HCT116 (cell line): ENCODE measurements around the gene BRAT1. TPM values are rescaled to one million over a fixed set of nuclear protein-coding genes. Genes with fewer than 3 reads are reported as not detected.

Experiments
- ATAC-seq: fragments of 200-7000 bp; cut with Tn5 transposase; 2 replicates; pipeline ENCODE4 v1.9.1; 2020; ENCODE audit warnings: mild to moderate bottlenecking, moderate library complexity
- BruUV-seq: library from RNA; stranded (reverse); fragments of 400-500 nt; replicated peaks from 2 replicates; lab custom pipeline; 2021; lab: Mats Ljungman, UMichigan
- CTCF ChIA-PET: fragments of 300-600 bp; sonication (Branson Sonifier 250); formaldehyde crosslinking; loops from one replicate; lab custom pipeline; 2021; ENCODE audit warnings: antibody characterized with exemption; lab: Charles Lee
- POLR2A ChIA-PET: fragments of 300-600, 350-600 bp; sonication (Branson Sonifier 250); formaldehyde crosslinking; loops from one replicate; lab custom pipeline; 2021; ENCODE audit warnings: antibody characterized with exemption; lab: Charles Lee
- RAD21 ChIA-PET, 2 experiments: fragments of 300-600 bp; sonication (Branson Sonifier 250); formaldehyde crosslinking; loops; one replicate each; lab custom pipeline; 2023; ENCODE audit warnings: low total read pairs in 2 of 2; ENCODE audit not compliant: uncharacterized antibody in 2 of 2, unreplicated experiment in 2 of 2, low non-redundant PET in 1 of 2; lab: Charles Lee
- DNase-seq: peaks from one replicate; pipeline ENCODE4 v3.0.0-alpha.2; 2010; ENCODE audit warnings: low read depth, low spot score
- H2AFZ ChIP-seq: fragments of 200-600 bp; shearing (Covaris generic), sonication (generic); 2 replicates; pipeline ENCODE4 v1.6.1; 2017; ENCODE audit warnings: low read depth, mixed run types, mixed read lengths, antibody characterized with exemption, low read length; ENCODE audit not compliant: poor library complexity, severe bottlenecking
- H3K27ac ChIP-seq: 2 replicates; pipeline ENCODE4 v1.5.1; 2012; ENCODE audit warnings: low read depth, low read length
- H3K27me3 ChIP-seq: fragments of 200-600 bp; sonication (generic); 2 replicates; pipeline ENCODE4 v1.6.1; 2016; ENCODE audit warnings: mixed run types, low read length, mixed read lengths; ENCODE audit not compliant: insufficient read depth
- H3K36me3 ChIP-seq, 2 experiments: fragments of 200-500 bp in 1 of 2; fragments of 200-600 bp in 1 of 2; sonication (Bioruptor generic) in 1 of 2; sonication (generic) in 1 of 2; 2 replicates each; pipeline versions ENCODE4 v1.5.1 to v1.6.1; 2014 to 2016; ENCODE audit warnings: low read length in 2 of 2, inconsistent platforms in 1 of 2, mixed read lengths in 1 of 2, mixed run types in 1 of 2; ENCODE audit not compliant: insufficient read depth in 2 of 2, control insufficient read depth in 1 of 2
- H3K4me1 ChIP-seq, 2 experiments: fragments of 200-600 bp in 1 of 2; sonication (generic) in 1 of 2; 2 replicates each; pipeline versions ENCODE4 v1.5.1 to v1.6.1; 2012 to 2017; ENCODE audit warnings: low read length in 2 of 2, inconsistent platforms in 1 of 2, mild to moderate bottlenecking in 1 of 2, mixed read lengths in 1 of 2, mixed run types in 1 of 2, moderate library complexity in 1 of 2; ENCODE audit not compliant: insufficient read depth in 2 of 2, control insufficient read depth in 1 of 2
- H3K4me2 ChIP-seq: fragments of 200-600 bp; sonication (generic); 2 replicates; pipeline ENCODE4 v1.6.1; 2017; ENCODE audit warnings: mixed run types, low read length, mixed read lengths
- H3K4me3 ChIP-seq, 2 experiments: fragments of 200-600 bp in 1 of 2; sonication (generic) in 1 of 2; replicated peaks in 1 of 2; 2 replicates each; pipeline ENCODE4 v1.5.1; 2011 to 2016; ENCODE audit warnings: low read length in 2 of 2, control low read depth in 1 of 2, low read depth in 1 of 2, mild to moderate bottlenecking in 1 of 2, mixed read lengths in 1 of 2, mixed run types in 1 of 2
- H3K79me2 ChIP-seq: fragments of 200-600 bp; sonication (generic); 2 replicates; pipeline ENCODE4 v1.6.1; 2017; ENCODE audit warnings: mild to moderate bottlenecking, mixed run types, low read length, moderate library complexity, mixed read lengths; ENCODE audit not compliant: insufficient read depth
- H3K9ac ChIP-seq: fragments of 200-600 bp; sonication (generic); 2 replicates; pipeline ENCODE4 v1.6.1; 2016; ENCODE audit warnings: low read length, mixed read lengths
- H3K9me2 ChIP-seq: fragments of 200-600 bp; sonication (generic), shearing (Covaris generic); 2 replicates; pipeline ENCODE4 v1.6.1; 2017; ENCODE audit warnings: mixed run types, mild to moderate bottlenecking, moderate library complexity; ENCODE audit not compliant: insufficient read depth
- H3K9me3 ChIP-seq, 2 experiments: fragments of 200-500 bp in 1 of 2; fragments of 200-600 bp in 1 of 2; sonication (Bioruptor generic) in 1 of 2; sonication (generic) in 1 of 2; 2 replicates each; pipeline ENCODE4 v1.6.1; 2014 to 2017; ENCODE audit warnings: low read length in 2 of 2, mixed read lengths in 2 of 2, inconsistent platforms in 1 of 2, low read depth in 1 of 2, mild to moderate bottlenecking in 1 of 2, mixed run types in 1 of 2, moderate library complexity in 1 of 2; ENCODE audit not compliant: control insufficient read depth in 1 of 2, insufficient read depth in 1 of 2
- H4K20me1 ChIP-seq: fragments of 200-600 bp; sonication (generic), shearing (Covaris generic); 2 replicates; pipeline ENCODE4 v1.6.1; 2017; ENCODE audit warnings: mixed run types, mild to moderate bottlenecking, moderate library complexity; ENCODE audit not compliant: insufficient read depth
- ATF3 ChIP-seq: IDR thresholded peaks from 2 replicates; pipeline ENCODE4 v1.6.1; 2012
- CTCF ChIP-seq, 3 experiments: fragments of 200-600 bp in 1 of 3; sonication (generic) in 1 of 3; IDR thresholded peaks in 2 of 3; conservative IDR thresholded peaks in 1 of 3; 2 replicates each; pipeline ENCODE4 v1.5.1; 2012 to 2017; ENCODE audit warnings: low read depth in 2 of 3, low read length in 2 of 3, antibody characterized with exemption in 1 of 3, borderline replicate concordance in 1 of 3, control low read depth in 1 of 3, mild to moderate bottlenecking in 1 of 3, mixed read lengths in 1 of 3, mixed run types in 1 of 3, moderate library complexity in 1 of 3; ENCODE audit not compliant: insufficient read depth in 1 of 3
- EGR1 ChIP-seq: IDR thresholded peaks from 2 replicates; pipeline ENCODE4 v1.6.1; 2012; ENCODE audit warnings: low read depth
- ELF1 ChIP-seq: IDR thresholded peaks from 2 replicates; pipeline ENCODE4 v1.6.1; 2012; ENCODE audit warnings: low read depth, borderline replicate concordance
- EZH2phosphoT487 ChIP-seq: fragments of 200-600 bp; IDR thresholded peaks from 2 replicates; pipeline ENCODE4 v1.6.1; 2018; ENCODE audit warnings: antibody characterized with exemption, borderline replicate concordance
- FOSL1 ChIP-seq: IDR thresholded peaks from 2 replicates; pipeline ENCODE4 v1.6.1; 2012; ENCODE audit warnings: low read depth
- JUND ChIP-seq: IDR thresholded peaks from 2 replicates; pipeline ENCODE4 v1.6.1; 2012
- MAX ChIP-seq: IDR thresholded peaks from 2 replicates; pipeline ENCODE4 v1.6.1; 2012
- RAD21 ChIP-seq: IDR thresholded peaks from 2 replicates; pipeline ENCODE4 v1.6.1; 2012; ENCODE audit warnings: low read depth, mild to moderate bottlenecking
- REST ChIP-seq: IDR thresholded peaks from 2 replicates; pipeline ENCODE4 v1.6.1; 2012; ENCODE audit warnings: low read depth
- SP1 ChIP-seq: IDR thresholded peaks from 2 replicates; pipeline ENCODE4 v1.6.1; 2012; ENCODE audit warnings: low read depth
- TCF7L2 ChIP-seq: IDR thresholded peaks from 2 replicates; pipeline ENCODE4 v1.7.0; 2011; ENCODE audit warnings: borderline replicate concordance, inconsistent platforms; ENCODE audit not compliant: insufficient read depth, insufficient read length; ENCODE audit errors: extremely low read depth
- ZNF274 ChIP-seq: fragments of 200-500 bp; sonication (Bioruptor generic); IDR thresholded peaks from 2 replicates; pipeline ENCODE4 v1.6.1; 2014; ENCODE audit warnings: mild to moderate bottlenecking, low read depth, low read length, inconsistent platforms
- intact Hi-C: fragments of 100-400 bp; cut with micrococcal nuclease; formaldehyde crosslinking; loops from 2 replicates; pipeline ENCODE4 v1.10.0; 2022
- total RNA-seq: library from RNA; stranded (reverse); gene quantifications from one replicate; pipeline ENCODE4 v1.2.1, GENCODE V29; 2021; ENCODE audit not compliant: unreplicated experiment

Gene BRAT1
- total RNA-seq, 1 experiment from 2014 or later, result 47.6 TPM

- no TSS peak for BruUV-seq
- no peaks in the 10 kb centered on the region for H3K27me3 ChIP-seq
- no peaks in the 10 kb centered on the region for H3K9me2 ChIP-seq
- ChIA-PET RAD21 (no interaction called here), CTCF (no interaction called here), POLR2A (no interaction called here)
- DNase-seq (no peak), ATAC-seq (no peak)
- H3K4me2 ChIP-seq, result no peak overlapping the region
- H3K4me1 ChIP-seq, result no peaks in the 10 kb centered on the region; a peak in 1 of 4 replicates
- no peaks in the 10 kb centered on the region for H3K9me3 ChIP-seq
- H3K4me3 ChIP-seq, result no peak overlapping the region
- no peaks in the 10 kb centered on the region for H3K36me3 ChIP-seq
- no peak overlapping the region for H2AFZ ChIP-seq
- no peak overlapping the region for H3K9ac ChIP-seq
- H3K79me2 ChIP-seq, result no peaks in the 10 kb centered on the region
- H4K20me1 ChIP-seq, result no peaks in the 10 kb centered on the region
- TF ChIP-seq EGR1 (no peak), REST (no peak), TCF7L2 (no peak), ELF1 (no peak), ATF3 (no peak), SP1 (no peak), FOSL1 (no peak), CTCF (IDR thresholded peaks at IDR 0.05 in 2 of 3, conservative IDR thresholded peaks at IDR 0.05 in 1 of 3; ENCODE audit: borderline replicate concordance in 1 of 3, insufficient read depth in 1 of 3, low read depth in 2 of 3, low read length in 2 of 3) (no peak), MAX (no peak), ZNF274 (no peak), JUND (no peak), EZH2phosphoT487 (no peak), RAD21 (no peak)
- intact Hi-C loops, result no loop called here
- no peak overlapping the region for H3K27ac ChIP-seq
These were observed 58.3 kb downstream of the BRAT1 start for GRCh38 chr7:2497065-2497464.
